Endodermal cell (in vitro differentiated cells): ENCODE results near the gene FANCE. TPM values are rescaled to one million over a fixed set of nuclear protein-coding genes. Genes with fewer than 3 reads are reported as not detected.

Experiments used
- DNase-seq: peaks from one replicate; pipeline ENCODE4 v3.0.0-alpha.2; 2017
- H3K27ac ChIP-seq: 2 replicates; pipeline ENCODE4 v1.5.1; 2013; ENCODE audit warnings: mild to moderate bottlenecking, low read depth, low read length, moderate library complexity
- H3K27me3 ChIP-seq: 2 replicates; pipeline ENCODE4 v1.6.1; 2013; ENCODE audit warnings: mild to moderate bottlenecking, low read length, moderate library complexity; ENCODE audit not compliant: insufficient read depth, control insufficient read depth, poor library complexity, severe bottlenecking
- H3K36me3 ChIP-seq: 2 replicates; pipeline ENCODE4 v1.7.0; 2013; ENCODE audit warnings: mild to moderate bottlenecking, low read length, moderate library complexity; ENCODE audit not compliant: control insufficient read depth, insufficient read depth
- H3K4me1 ChIP-seq: one replicate; pipeline ENCODE4 v1.7.0; 2013; ENCODE audit warnings: low read length; ENCODE audit not compliant: control insufficient read depth, insufficient read depth
- H3K4me3 ChIP-seq: 2 replicates; pipeline ENCODE4 v1.5.1; 2013; ENCODE audit warnings: mild to moderate bottlenecking, low read length, moderate library complexity
- H3K9ac ChIP-seq: 2 replicates; pipeline ENCODE4 v1.6.1; 2013; ENCODE audit warnings: mild to moderate bottlenecking, low read length, moderate library complexity; ENCODE audit not compliant: poor library complexity, severe bottlenecking; ENCODE audit errors: extremely low read depth
- H3K9me3 ChIP-seq: 2 replicates; pipeline ENCODE4 v1.6.1; 2013; ENCODE audit warnings: mild to moderate bottlenecking, low read length, moderate library complexity; ENCODE audit not compliant: control insufficient read depth
- H3K27ac Mint-ChIP-seq: 2 replicates; pipeline ENCODE4 v1.8.0; 2020; ENCODE audit warnings: mixed read lengths
- H3K27me3 Mint-ChIP-seq: 2 replicates; pipeline ENCODE4 v1.8.0; 2021; ENCODE audit warnings: mild to moderate bottlenecking, mixed read lengths; ENCODE audit not compliant: insufficient read depth
- H3K36me3 Mint-ChIP-seq: 2 replicates; pipeline ENCODE4 v1.8.0; 2020; ENCODE audit warnings: low read depth, mixed read lengths
- H3K4me1 Mint-ChIP-seq: 2 replicates; pipeline ENCODE4 v1.8.0; 2020; ENCODE audit warnings: mixed read lengths
- H3K4me3 Mint-ChIP-seq: 2 replicates; pipeline ENCODE4 v1.8.0; 2020; ENCODE audit warnings: mild to moderate bottlenecking, moderate library complexity, mixed read lengths
- H3K9me3 Mint-ChIP-seq: 2 replicates; pipeline ENCODE4 v1.8.0; 2020; ENCODE audit warnings: mild to moderate bottlenecking, mixed read lengths
- CTCF ChIP-seq: fragments of 200-600 bp; sonication (generic); conservative IDR thresholded peaks from 2 replicates; pipeline ENCODE4 v1.5.0; 2021; ENCODE audit warnings: antibody characterized with exemption, mild to moderate bottlenecking
- WGBS, 2 experiments: methylation state at CpG; one replicate each; pipeline versions ENCODE4 v1.1.5 to v1.1.7; 2013; ENCODE audit warnings: missing lambda C conversion rate in 2 of 2, mixed read lengths in 1 of 2; ENCODE audit not compliant: insufficient coverage in 1 of 2, insufficient read length in 1 of 2; 5-methylcytosine and 5-hydroxymethylcytosine counted together
- total RNA-seq, 2 donors: library from RNA; stranded (reverse); fragmentation: NEBNext Ultra II Directional in 1 of 2; extraction: Animal tissue kit (Norgen Biotek cat#: 25700) in 1 of 2; gene quantifications; 2 replicates in 1 of 2; 3 replicates in 1 of 2; pipeline ENCODE4 v1.2.1, GENCODE V29; 2021

The FANCE gene
- total RNA-seq, 2 donors from 2014 or later: 13.5 to 16.4 TPM

- H3K27me3 Mint-ChIP-seq: peaks cover 20% of the 10 kb centered on the region
- no peak overlapping the region for H3K4me3 Mint-ChIP-seq
- no peak overlapping the region for H3K27ac Mint-ChIP-seq
- H3K9me3 Mint-ChIP-seq: no peaks in the 10 kb centered on the region
- TF ChIP-seq CTCF: no peak
- Histone ChIP-seq H3K27ac (no peak overlapping the region), H3K9me3 (no peaks in the 10 kb centered on the region), H3K4me1 (no peaks in the 10 kb centered on the region), H3K9ac (no peak overlapping the region), H3K27me3 (no peaks in the 10 kb centered on the region), H3K4me3 (no peak overlapping the region), H3K36me3 (no peaks in the 10 kb centered on the region)
- no peak for DNase-seq
- H3K4me1 Mint-ChIP-seq: no peaks in the 10 kb centered on the region
- H3K36me3 Mint-ChIP-seq: no peaks in the 10 kb centered on the region
- WGBS, 2 experiments: 83 to 86% methylated on average over 6 to 7 of the region's 7 CpGs
Observed at GRCh38 chr6:35510916-35511561, 58.9 kb downstream of the FANCE start.

- Histone ChIP-seq H3K9me3 (no peaks in the 10 kb centered on the region), H3K27me3 (no peaks in the 10 kb centered on the region), H3K4me3 (no peak overlapping the region), H3K9ac (no peak overlapping the region), H3K27ac (no peak overlapping the region), H3K36me3 (no peaks in the 10 kb centered on the region), H3K4me1 (no peaks in the 10 kb centered on the region)
- WGBS, 2 experiments: 83 to 95% methylated on average over 16 to 32 of the region's 32 CpGs
- H3K36me3 Mint-ChIP-seq: no peaks in the 10 kb centered on the region
- H3K4me3 Mint-ChIP-seq: no peak overlapping the region
- no peak for DNase-seq
- no peak overlapping the region for H3K27ac Mint-ChIP-seq
- H3K27me3 Mint-ChIP-seq: peaks cover 15% of the 10 kb centered on the region
- H3K4me1 Mint-ChIP-seq: no peaks in the 10 kb centered on the region
- no peak for TF ChIP-seq CTCF
- no peaks in the 10 kb centered on the region for H3K9me3 Mint-ChIP-seq
Observed at GRCh38 chr6:35511562-35511941, 59.4 kb downstream of the FANCE start.

- Histone ChIP-seq H3K9me3 (no peaks in the 10 kb centered on the region), H3K27me3 (no peaks in the 10 kb centered on the region), H3K27ac (no peak overlapping the region), H3K36me3 (no peaks in the 10 kb centered on the region), H3K4me1 (no peaks in the 10 kb centered on the region), H3K4me3 (no peak overlapping the region), H3K9ac (no peak overlapping the region)
- no peak overlapping the region for H3K27ac Mint-ChIP-seq
- H3K9me3 Mint-ChIP-seq: no peaks in the 10 kb centered on the region
- WGBS, 2 experiments: 63 to 84% methylated on average over 12 to 24 of the region's 26 CpGs
- TF ChIP-seq CTCF: no peak
- no peak for DNase-seq
- no peaks in the 10 kb centered on the region for H3K4me1 Mint-ChIP-seq
- no peaks in the 10 kb centered on the region for H3K36me3 Mint-ChIP-seq
- H3K4me3 Mint-ChIP-seq: no peak overlapping the region
- H3K27me3 Mint-ChIP-seq: peaks cover 12% of the 10 kb centered on the region
Observed at GRCh38 chr6:35512006-35512405, 59.9 kb downstream of the FANCE start.
